ENCODE measurements around the gene NELL1.

GRCh38 chr11:21604564-21604963 lies 935.2 kb downstream of the NELL1 start:
- TF ChIP-seq CTCF (IDR thresholded peaks at IDR 0.05 in 4 of 5, conservative IDR thresholded peaks at IDR 0.05 in 1 of 5) (no peak), POLR2A (IDR thresholded peaks at IDR 0.05) (no peak)
